ENCODE results near the gene CCDC148. TPM values are rescaled to one million over a fixed set of nuclear protein-coding genes. Genes with fewer than 3 reads are reported as not detected.

Gene CCDC148
- total and polyA plus RNA-seq, 2 experiments from 2014 or later, result 1.2 to 1.8 TPM

- TF ChIP-seq, protein P1, sequence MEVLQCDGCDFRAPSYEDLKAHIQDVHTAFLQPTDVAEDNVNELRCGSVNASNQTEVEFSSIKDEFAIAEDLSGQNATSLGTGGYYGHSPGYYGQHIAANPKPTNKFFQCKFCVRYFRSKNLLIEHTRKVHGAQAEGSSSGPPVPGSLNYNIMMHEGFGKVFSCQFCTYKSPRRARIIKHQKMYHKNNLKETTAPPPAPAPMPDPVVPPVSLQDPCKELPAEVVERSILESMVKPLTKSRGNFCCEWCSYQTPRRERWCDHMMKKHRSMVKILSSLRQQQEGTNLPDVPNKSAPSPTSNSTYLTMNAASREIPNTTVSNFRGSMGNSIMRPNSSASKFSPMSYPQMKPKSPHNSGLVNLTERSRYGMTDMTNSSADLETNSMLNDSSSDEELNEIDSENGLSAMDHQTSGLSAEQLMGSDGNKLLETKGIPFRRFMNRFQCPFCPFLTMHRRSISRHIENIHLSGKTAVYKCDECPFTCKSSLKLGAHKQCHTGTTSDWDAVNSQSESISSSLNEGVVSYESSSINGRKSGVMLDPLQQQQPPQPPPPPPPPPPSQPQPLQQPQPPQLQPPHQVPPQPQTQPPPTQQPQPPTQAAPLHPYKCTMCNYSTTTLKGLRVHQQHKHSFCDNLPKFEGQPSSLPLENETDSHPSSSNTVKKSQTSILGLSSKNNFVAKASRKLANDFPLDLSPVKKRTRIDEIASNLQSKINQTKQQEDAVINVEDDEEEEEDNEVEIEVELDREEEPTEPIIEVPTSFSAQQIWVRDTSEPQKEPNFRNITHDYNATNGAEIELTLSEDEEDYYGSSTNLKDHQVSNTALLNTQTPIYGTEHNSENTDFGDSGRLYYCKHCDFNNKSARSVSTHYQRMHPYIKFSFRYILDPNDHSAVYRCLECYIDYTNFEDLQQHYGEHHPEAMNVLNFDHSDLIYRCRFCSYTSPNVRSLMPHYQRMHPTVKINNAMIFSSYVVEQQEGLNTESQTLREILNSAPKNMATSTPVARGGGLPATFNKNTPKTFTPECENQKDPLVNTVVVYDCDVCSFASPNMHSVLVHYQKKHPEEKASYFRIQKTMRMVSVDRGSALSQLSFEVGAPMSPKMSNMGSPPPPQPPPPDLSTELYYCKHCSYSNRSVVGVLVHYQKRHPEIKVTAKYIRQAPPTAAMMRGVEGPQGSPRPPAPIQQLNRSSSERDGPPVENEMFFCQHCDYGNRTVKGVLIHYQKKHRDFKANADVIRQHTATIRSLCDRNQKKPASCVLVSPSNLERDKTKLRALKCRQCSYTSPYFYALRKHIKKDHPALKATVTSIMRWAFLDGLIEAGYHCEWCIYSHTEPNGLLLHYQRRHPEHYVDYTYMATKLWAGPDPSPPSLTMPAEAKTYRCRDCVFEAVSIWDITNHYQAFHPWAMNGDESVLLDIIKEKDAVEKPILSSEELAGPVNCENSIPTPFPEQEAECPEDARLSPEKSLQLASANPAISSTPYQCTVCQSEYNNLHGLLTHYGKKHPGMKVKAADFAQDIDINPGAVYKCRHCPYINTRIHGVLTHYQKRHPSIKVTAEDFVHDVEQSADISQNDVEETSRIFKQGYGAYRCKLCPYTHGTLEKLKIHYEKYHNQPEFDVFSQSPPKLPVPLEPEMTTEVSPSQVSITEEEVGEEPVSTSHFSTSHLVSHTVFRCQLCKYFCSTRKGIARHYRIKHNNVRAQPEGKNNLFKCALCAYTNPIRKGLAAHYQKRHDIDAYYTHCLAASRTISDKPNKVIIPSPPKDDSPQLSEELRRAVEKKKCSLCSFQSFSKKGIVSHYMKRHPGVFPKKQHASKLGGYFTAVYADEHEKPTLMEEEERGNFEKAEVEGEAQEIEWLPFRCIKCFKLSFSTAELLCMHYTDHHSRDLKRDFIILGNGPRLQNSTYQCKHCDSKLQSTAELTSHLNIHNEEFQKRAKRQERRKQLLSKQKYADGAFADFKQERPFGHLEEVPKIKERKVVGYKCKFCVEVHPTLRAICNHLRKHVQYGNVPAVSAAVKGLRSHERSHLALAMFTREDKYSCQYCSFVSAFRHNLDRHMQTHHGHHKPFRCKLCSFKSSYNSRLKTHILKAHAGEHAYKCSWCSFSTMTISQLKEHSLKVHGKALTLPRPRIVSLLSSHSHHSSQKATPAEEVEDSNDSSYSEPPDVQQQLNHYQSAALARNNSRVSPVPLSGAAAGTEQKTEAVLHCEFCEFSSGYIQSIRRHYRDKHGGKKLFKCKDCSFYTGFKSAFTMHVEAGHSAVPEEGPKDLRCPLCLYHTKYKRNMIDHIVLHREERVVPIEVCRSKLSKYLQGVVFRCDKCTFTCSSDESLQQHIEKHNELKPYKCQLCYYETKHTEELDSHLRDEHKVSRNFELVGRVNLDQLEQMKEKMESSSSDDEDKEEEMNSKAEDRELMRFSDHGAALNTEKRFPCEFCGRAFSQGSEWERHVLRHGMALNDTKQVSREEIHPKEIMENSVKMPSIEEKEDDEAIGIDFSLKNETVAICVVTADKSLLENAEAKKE (CRISPR knock-in tag; IDR thresholded peaks at IDR 0.05), result no peak
- TF ChIP-seq CREB1 (CRISPR knock-in tag; IDR thresholded peaks at IDR 0.05; ENCODE audit: low read depth), result no peak
Measured at GRCh38 chr2:158234497-158234896, 222.1 kb downstream of the CCDC148 start (continued).

DNA sequence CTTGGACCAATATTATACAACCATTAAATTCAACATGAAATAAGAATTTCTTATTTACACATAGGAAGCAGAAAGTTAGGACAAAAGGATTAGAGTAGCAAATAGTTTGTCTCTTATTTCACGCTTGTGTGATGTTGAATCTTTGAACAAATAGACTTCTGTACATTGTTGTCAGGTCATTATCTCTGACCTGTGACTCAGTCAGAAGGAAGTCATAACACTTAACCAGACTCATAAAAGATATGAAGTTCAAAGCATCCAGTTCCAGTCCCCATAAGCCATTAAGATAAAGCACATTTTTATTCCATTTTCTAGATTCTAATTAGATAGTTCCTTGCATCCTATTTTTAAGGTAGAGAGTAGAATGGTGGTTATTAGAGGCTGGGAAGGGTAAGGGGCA is 224.1 kb downstream of the CCDC148 start:
- Histone ChIP-seq H4K20me1 (replicated peaks; ENCODE audit: insufficient read depth) (no peaks in the 10 kb centered on the region), H3K27me3 (ENCODE audit: insufficient read depth) (no peaks in the 10 kb centered on the region), H3K79me2 (replicated peaks; ENCODE audit: insufficient read depth) (no peaks in the 10 kb centered on the region), H3K9me2 (ENCODE audit: insufficient read depth) (peaks cover 6% of the 10 kb centered on the region), H3F3A (replicated peaks; ENCODE audit: low read depth) (no peaks in the 10 kb centered on the region), H3K4me2 (no peak overlapping the region), H3K36me3 (ENCODE audit: insufficient read depth) (no peaks in the 10 kb centered on the region), H3K4me1 (ENCODE audit: insufficient read depth) (no peaks in the 10 kb centered on the region), H3K4me3 (no peak overlapping the region), H2AFZ (no peak overlapping the region), H3K27ac (ENCODE audit: low read depth) (no peak overlapping the region)
- no peaks in the 10 kb centered on the region; the same call in 2 of the 3 replicates for H3K9me3 Mint-ChIP-seq
- no peak overlapping the region for H3K27ac Mint-ChIP-seq
- no peaks in the 10 kb centered on the region for H3K36me3 Mint-ChIP-seq (ENCODE audit: low read depth)
- no peaks in the 10 kb centered on the region for H3K27me3 Mint-ChIP-seq (ENCODE audit: insufficient read depth, low read depth, poor library complexity)
- H3K4me3 Mint-ChIP-seq, result no peak overlapping the region
- DNase-seq (ENCODE audit: low spot score) (no peak), ATAC-seq (no peak)
- H3K4me1 Mint-ChIP-seq, result no peaks in the 10 kb centered on the region
- TF ChIP-seq EZH2phosphoT487 (IDR thresholded peaks at IDR 0.05; ENCODE audit: unreplicated experiment) (no peak), EZH2 (IDR thresholded peaks at IDR 0.05; ENCODE audit: low read depth, unreplicated experiment) (no peak), JUNB (IDR thresholded peaks at IDR 0.05; ENCODE audit: unreplicated experiment) (no peak), CREB1 (CRISPR knock-in tag; IDR thresholded peaks at IDR 0.05; ENCODE audit: low read depth) (no peak), POLR2AphosphoS5 (IDR thresholded peaks at IDR 0.05; ENCODE audit: low read depth) (no peak), CTCF (conservative IDR thresholded peaks at IDR 0.05; ENCODE audit: low read depth in 2 of 2) (no peak), NANOG (IDR thresholded peaks at IDR 0.05; ENCODE audit: borderline replicate concordance) (no peak), ZNF114 (CRISPR knock-in tag; IDR thresholded peaks at IDR 0.05) (no peak)

Measured in GM23338 (cell line).